Stimulated activated CD4-positive, alpha-beta T cell treated with anti-CD3 and anti-CD28 coated beads, Interleukin-1b, Interleukin-23, amount 100 ng/mL, for 48 hours (primary cell): ENCODE measurements around the gene MPPED2.
"Not testable (repeated sequence)": the region's sequence is repeated elsewhere in the genome, so short reads cannot be mapped to it uniquely, and the experiment has no call there.

ENCODE experiments used
- DNase-seq: peaks from one replicate; pipeline ENCODE4 v3.0.0-alpha.2; 2020

MPPED2 gene

GRCh38 chr11:30573951-30574350, 12.2 kb downstream of the MPPED2 start:
- no peak for DNase-seq

- DNase-seq = no peak
Observed at GRCh38 chr11:30568931-30569330, 17.2 kb downstream of the MPPED2 start.

DNA sequence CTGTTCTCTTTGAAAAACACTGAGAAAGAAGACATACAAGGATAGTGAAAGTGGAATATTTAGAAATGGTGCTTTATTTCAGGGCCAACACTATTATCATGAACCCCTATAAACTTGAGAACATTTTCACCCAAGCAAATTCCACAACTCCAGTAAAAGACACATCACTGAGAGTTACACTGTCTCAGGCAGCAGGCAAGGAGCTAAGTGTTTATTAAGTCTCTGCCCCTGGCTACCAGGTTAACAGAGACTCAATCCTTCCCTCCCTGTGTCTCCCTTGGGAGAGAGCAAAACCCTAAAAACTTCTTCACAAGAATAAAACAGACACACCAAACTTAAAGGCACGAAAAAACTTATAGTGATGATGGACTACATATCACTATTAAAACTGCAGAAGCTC, 18.5 kb downstream of the MPPED2 start:
- no peak for DNase-seq

DNA sequence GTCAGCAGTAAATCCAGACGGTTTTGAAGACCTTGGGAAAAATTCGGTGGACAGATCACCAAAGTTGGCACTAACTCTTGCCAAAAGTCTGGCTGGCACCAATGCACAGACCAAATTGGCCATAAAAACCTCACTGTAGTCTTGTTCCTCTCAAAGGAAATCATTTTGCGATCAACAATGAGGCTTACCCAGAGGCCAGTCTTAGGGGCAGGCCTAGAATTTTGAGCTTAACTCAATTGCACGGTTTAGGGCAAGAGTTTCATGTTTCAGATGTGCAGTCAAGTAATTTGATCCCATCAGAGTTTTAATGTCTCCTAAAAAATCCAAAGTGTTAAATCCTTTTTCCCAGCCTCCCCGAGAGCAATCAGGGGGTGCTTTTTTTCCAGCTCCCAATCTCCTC, 19.0 kb downstream of the MPPED2 start:
- no peak for DNase-seq

GRCh38 chr11:30566482-30566881, 19.7 kb downstream of the MPPED2 start:
- no peak for DNase-seq

- no peak for DNase-seq
Observed at GRCh38 chr11:30565027-30565426, 21.1 kb downstream of the MPPED2 start.

- no peak for DNase-seq
Observed at GRCh38 chr11:30561691-30562415, 24.3 kb downstream of the MPPED2 start.

- no peak for DNase-seq
Observed at GRCh38 chr11:30560206-30561106, 25.7 kb downstream of the MPPED2 start.

- no peak for DNase-seq
Observed at GRCh38 chr11:30559004-30559403, 27.1 kb downstream of the MPPED2 start.

GRCh38 chr11:30554587-30554986, 31.6 kb downstream of the MPPED2 start:
- DNase-seq = not testable (repeated sequence)

DNA sequence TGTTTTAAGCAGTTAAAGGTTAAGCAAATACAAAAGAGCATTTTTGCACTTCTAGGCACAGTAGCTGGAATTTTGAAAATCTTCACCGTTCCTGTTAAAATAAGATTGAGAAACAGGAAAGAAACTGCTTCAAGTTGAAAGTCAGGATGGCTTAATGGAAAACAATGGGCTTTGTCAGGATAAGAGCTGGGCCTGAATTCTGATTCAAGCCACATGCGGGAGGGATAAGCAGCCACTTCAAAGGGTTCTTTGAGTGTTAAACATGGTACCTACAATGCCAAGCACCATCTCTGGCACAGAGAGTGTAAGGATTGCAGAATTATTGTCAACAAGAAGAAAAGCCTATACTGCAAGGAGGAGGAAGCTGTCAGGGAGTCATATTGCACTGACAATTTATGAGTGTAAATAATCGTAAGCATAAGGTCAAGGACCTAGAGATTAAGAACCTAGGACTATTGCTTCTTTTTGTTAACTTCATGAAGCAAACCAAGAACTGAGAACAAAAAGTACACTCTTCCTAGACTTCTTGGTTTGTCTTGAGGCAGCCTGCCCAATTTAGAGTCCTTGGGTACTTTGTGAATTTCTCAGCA, 32.5 kb downstream of the MPPED2 start:
- no peak for DNase-seq

DNA sequence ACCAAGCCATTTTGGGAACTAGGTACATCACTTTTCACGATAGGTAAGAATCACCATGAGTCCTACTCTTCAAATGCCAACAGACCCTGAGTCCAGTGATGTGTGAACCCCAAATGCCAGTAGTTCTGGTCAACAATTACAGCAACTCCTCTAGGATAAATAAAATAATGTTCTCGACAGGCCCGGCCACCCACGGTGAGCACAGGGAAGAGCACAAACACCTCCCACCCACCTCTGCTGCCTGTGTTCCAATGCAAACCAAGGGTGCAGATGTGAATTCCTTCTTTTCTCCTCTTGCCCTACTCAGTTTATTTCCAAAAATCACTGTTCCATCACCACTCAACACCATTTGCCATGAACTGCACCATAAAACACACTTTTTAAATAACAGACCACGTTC, 33.3 kb downstream of the MPPED2 start:
- DNase-seq = no peak

GRCh38 chr11:30550022-30550542, 36.1 kb downstream of the MPPED2 start:
- no peak for DNase-seq

- DNase-seq = no peak
Observed at GRCh38 chr11:30549565-30549964, 36.6 kb downstream of the MPPED2 start.

GRCh38 chr11:30546334-30546733, 39.8 kb downstream of the MPPED2 start:
- DNase-seq = no peak

- no peak for DNase-seq
Observed at GRCh38 chr11:30545507-30545906, 40.6 kb downstream of the MPPED2 start.

DNA sequence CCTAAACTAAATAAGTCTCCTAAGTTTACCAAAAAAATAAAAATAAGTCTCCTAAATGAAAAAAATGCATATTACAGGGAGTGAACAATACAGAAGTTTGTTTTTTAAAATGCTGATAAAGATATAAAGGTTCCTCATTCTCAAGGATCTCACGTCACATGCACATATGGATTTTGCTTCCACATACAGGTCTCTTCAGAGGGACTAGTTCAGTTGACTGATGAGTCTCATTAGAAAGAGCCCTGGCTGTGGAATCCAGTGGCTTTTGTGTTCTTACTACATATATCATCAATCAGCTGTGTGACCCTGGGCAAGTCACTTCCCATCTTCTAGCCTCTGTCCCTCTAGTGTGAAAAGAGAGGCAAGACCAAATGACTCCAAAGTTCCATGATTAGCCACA, 43.1 kb downstream of the MPPED2 start:
- no peak for DNase-seq

DNA sequence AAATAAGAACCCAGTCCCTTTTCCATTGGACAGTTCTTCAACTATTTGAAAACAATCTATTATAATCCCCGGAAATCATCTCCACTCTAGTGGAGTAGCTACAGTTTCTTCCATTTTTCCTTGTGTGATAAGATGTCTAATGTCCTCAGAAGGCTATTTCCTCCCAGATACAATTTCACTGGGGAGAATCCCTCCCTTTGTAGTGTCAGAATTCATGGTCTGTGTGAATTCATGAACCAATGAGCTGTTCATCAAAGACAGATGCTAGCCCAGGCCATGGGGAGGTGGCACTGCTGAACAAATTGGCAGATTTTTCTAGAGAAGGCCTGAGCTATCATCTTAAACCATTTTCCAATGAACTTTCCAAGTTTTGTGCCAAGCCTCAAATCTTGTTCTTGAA, 45.4 kb downstream of the MPPED2 start:
- DNase-seq = no peak

GRCh38 chr11:30538251-30538650, 47.9 kb downstream of the MPPED2 start:
- DNase-seq = no peak

- no peak for DNase-seq
Observed at GRCh38 chr11:30535818-30536217, 50.3 kb downstream of the MPPED2 start.

DNA sequence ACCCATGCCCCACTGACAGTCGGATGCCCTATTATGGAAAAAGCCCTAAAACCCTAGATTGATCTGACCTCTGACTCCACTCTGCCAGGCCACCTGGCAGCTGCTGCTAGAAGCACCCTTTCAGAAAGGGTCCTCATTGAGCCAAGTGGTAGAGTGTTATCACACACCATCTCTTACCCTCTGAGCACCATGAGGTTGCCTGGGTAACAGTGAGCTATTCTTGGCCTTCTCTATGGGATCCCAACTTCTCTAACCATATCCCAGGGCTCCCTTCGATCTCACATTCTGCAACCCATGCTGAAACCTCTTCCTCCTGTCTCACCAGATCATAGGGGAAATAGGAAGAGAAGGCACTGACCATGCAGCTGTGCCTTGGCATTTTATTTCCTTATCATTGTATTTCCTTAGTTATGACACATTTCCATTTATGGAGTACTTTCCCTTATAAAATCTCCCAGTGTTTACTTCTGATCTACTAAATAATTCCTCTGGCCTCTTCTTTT, 52.7 kb downstream of the MPPED2 start:
- no peak for DNase-seq

- no peak for DNase-seq
Observed at GRCh38 chr11:30527566-30527965, 58.6 kb downstream of the MPPED2 start.

DNA sequence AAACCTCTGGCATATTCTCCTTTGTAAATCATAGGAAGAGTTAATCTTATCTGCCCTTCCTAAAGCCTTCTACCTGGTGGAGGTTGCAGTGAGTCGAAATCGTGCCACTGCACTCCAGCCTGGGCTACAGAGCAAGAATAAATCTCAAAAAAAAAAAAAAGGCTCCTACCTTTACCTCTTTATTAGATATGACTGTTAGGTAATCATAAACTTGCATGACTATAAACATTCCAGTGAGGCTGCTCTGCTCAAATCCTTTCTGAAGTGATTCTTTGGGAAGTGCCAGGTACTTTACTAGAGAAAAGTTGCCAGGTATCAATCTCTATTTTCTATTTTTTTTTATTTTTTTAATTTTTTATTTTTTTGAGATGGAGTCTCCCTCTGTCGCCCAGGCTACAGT, 59.6 kb downstream of the MPPED2 start:
- no peak for DNase-seq
